Activated CD8-positive, alpha-beta T cell treated with anti-CD3 and anti-CD28 coated beads, Interleukin-2, amount 10 ng/mL, durations not matched to agents 7 days and 5 days (primary cell): Measurements from ENCODE around the gene CD8B. TPM values are rescaled to one million over a fixed set of nuclear protein-coding genes. Genes with fewer than 3 reads are reported as not detected.

Experiments used
- ATAC-seq: fragments of 150-1000 bp; cut with Tn5 transposase; one replicate; pipeline ENCODE4 v1.10.0; 2021; ENCODE audit warnings: moderate library complexity
- CTCF ChIA-PET: fragments of 350-600 bp; sonication (Branson Sonifier 250); formaldehyde crosslinking; loops from one replicate; lab custom pipeline; 2021; ENCODE audit warnings: antibody characterized with exemption; lab: Charles Lee
- POLR2A ChIA-PET: fragments of 350-600 bp; sonication (Branson Sonifier 250); formaldehyde crosslinking; loops from one replicate; lab custom pipeline; 2021; ENCODE audit warnings: antibody characterized with exemption; lab: Charles Lee
- DNase-seq: peaks from one replicate; pipeline ENCODE4 v3.0.0-alpha.2; 2020
- H3K27ac Mint-ChIP-seq: one replicate; pipeline ENCODE4 v1.8.0; 2021; ENCODE audit warnings: mild to moderate bottlenecking, mixed read lengths
- H3K27me3 Mint-ChIP-seq: one replicate; pipeline ENCODE4 v1.8.0; 2021; ENCODE audit warnings: low read depth, mixed read lengths
- H3K36me3 Mint-ChIP-seq: one replicate; pipeline ENCODE4 v1.8.0; 2021; ENCODE audit warnings: low read depth, mixed read lengths
- H3K4me1 Mint-ChIP-seq: one replicate; pipeline ENCODE4 v1.8.0; 2021; ENCODE audit warnings: low read depth, mixed read lengths
- H3K4me3 Mint-ChIP-seq: one replicate; pipeline ENCODE4 v1.8.0; 2021; ENCODE audit warnings: mild to moderate bottlenecking, mixed read lengths
- H3K9me3 Mint-ChIP-seq: one replicate; pipeline ENCODE4 v1.8.0; 2022; ENCODE audit warnings: mixed read lengths; ENCODE audit not compliant: insufficient read depth
- total RNA-seq, 2 experiments: library from RNA; stranded (reverse); gene quantifications; one replicate each; pipeline ENCODE4 v1.2.3, GENCODE V29; 2021

CD8B gene
- total RNA-seq, 2 experiments from 2014 or later, result 423 to 439 TPM

GRCh38 chr2:86769838-86770237 is 91.8 kb downstream of the CD8B start:
- POLR2A ChIA-PET, result interaction anchor here (1.0 kb wide), 1 partner anchor 15 kb away, joined by 3 read pairs; no protein-coding TSS in a partner anchor

GRCh38 chr2:86768189-86768949 is 93.3 kb downstream of the CD8B start:
- POLR2A ChIA-PET, result no interaction called here
- DNase-seq, result no peak
- H3K27me3 Mint-ChIP-seq, result no peaks in the 10 kb centered on the region
- ATAC-seq, result no peak
- no peaks in the 10 kb centered on the region for H3K9me3 Mint-ChIP-seq
- CTCF ChIA-PET, result interaction anchor here (1.9 to 2.1 kb wide), 2 partner anchors 11 to 16 kb away, joined by 4 to 11 read pairs; no protein-coding TSS in a partner anchor
- H3K36me3 Mint-ChIP-seq, result peaks cover 59% of the 10 kb centered on the region
- peaks cover 38% of the 10 kb centered on the region for H3K4me1 Mint-ChIP-seq
- no peak overlapping the region for H3K4me3 Mint-ChIP-seq
- no peak overlapping the region for H3K27ac Mint-ChIP-seq

More at GRCh38 chr2:86769838-86770237, 91.8 kb downstream of the CD8B start:
- Mint-ChIP-seq H3K4me3 (no peak overlapping the region), H3K9me3 (no peaks in the 10 kb centered on the region), H3K27ac (no peak overlapping the region), H3K36me3 (peaks cover 72% of the 10 kb centered on the region), H3K27me3 (no peaks in the 10 kb centered on the region), H3K4me1 (peaks cover 27% of the 10 kb centered on the region)
- ATAC-seq (no peak), DNase-seq (no peak)
- CTCF ChIA-PET, result interaction anchor here (0.7 to 1.7 kb wide), 4 partner anchors 10 to 310 kb away, joined by 3 to 8 read pairs (median 4); no protein-coding TSS in a partner anchor

Other genes starting within 250 kb of the CD8B start
- gene RNF103, start 238.0 kb downstream of the CD8B start, total RNA-seq, result 1 to 10 TPM; 8.7 to 9.9 TPM
- 10 to 100 TPM; 34.4 to 35.2 TPM for gene RMND5A, start 141.6 kb downstream of the CD8B start, total RNA-seq
- 100 to 1,000 TPM; 667 to 675 TPM for gene CD8A, start 71.0 kb downstream of the CD8B start, total RNA-seq
- gene RGPD1, start 80.2 kb upstream of the CD8B start, total RNA-seq, result 1 to 10 TPM; 4.6 to 5.6 TPM
- gene PLGLB1, start 160.0 kb upstream of the CD8B start, total RNA-seq, result 1 to 10 TPM; 2.0 to 3.7 TPM